Heart right ventricle (tissue), 16 donors: ENCODE measurements around the gene ZSCAN10. TPM values are rescaled to one million over a fixed set of nuclear protein-coding genes. Genes with fewer than 3 reads are reported as not detected.

Experiments
- ATAC-seq, 8 donors: fragments of 200-7000 bp; cut with Tn5 transposase; one replicate each; pipeline ENCODE4 v1.9.1; 2020; ENCODE audit warnings: mild to moderate bottlenecking in 8 of 8, moderate library complexity in 8 of 8, moderate number of reproducible peaks in 1 of 8
- DNase-seq, 2 donors: peaks; one replicate each; pipeline ENCODE4 v3.0.0-alpha.2; 2020
- H3K27ac ChIP-seq, 10 donors: fragments of 200-600 bp; sonication (generic) in 2 of 10; one replicate each; pipeline versions ENCODE4 v1.5.0 to v1.8.0; 2020 to 2022; ENCODE audit warnings: mild to moderate bottlenecking in 3 of 10
- H3K27me3 ChIP-seq, 7 donors: fragments of 200-600 bp; one replicate each; pipeline ENCODE4 v1.8.0; 2021 to 2022; ENCODE audit warnings: mild to moderate bottlenecking in 2 of 7
- H3K36me3 ChIP-seq, 9 donors: fragments of 200-600 bp; sonication (generic) in 1 of 9; one replicate each; pipeline versions ENCODE4 v1.5.0 to v1.8.0; 2020 to 2022; ENCODE audit warnings: mild to moderate bottlenecking in 2 of 9
- H3K4me1 ChIP-seq, 9 donors: fragments of 200-600 bp; sonication (generic) in 1 of 9; one replicate each; pipeline versions ENCODE4 v1.5.0 to v1.8.0; 2020 to 2022; ENCODE audit warnings: mild to moderate bottlenecking in 4 of 9
- H3K4me3 ChIP-seq, 10 donors: fragments of 200-600 bp; sonication (generic) in 2 of 10; one replicate each; pipeline versions ENCODE4 v1.5.0 to v1.8.0; 2020 to 2022; ENCODE audit warnings: mild to moderate bottlenecking in 7 of 10, moderate library complexity in 2 of 10
- H3K9me3 ChIP-seq, 11 donors: fragments of 200-600 bp in 10 of 11; sonication (generic) in 2 of 11; one replicate each; pipeline versions ENCODE4 v1.5.0 to v1.8.0; 2013 to 2022; ENCODE audit warnings: mild to moderate bottlenecking in 2 of 11, control low read depth in 1 of 11, moderate library complexity in 1 of 11
- WGBS, 2 donors: extraction: QIAGEN DNeasy Blood & Tissue Kit; methylation state at CpG; one replicate each; pipeline ENCODE4 v1.1.7; 2013; ENCODE audit warnings: inconsistent platforms in 1 of 2; 5-methylcytosine and 5-hydroxymethylcytosine counted together
- intact Hi-C, 10 donors: fragments of 100-400 bp; cut with DNase I; formaldehyde crosslinking; loops; one replicate each; pipeline versions ENCODE4 v1.11.1 to v1.14.2; 2022
- polyA plus RNA-seq, 2 donors: library from polyadenylated mRNA; stranded (reverse); fragments of 200-250 nt; gene quantifications; one replicate each; pipeline ENCODE4 v1.2.3, GENCODE V29; 2013
- total RNA-seq, 10 donors: library from RNA; stranded (reverse); fragmentation: NEBNext Ultra II Directional in 3 of 10; extraction: Animal tissue kit (Norgen Biotek cat#: 25700) in 3 of 10; gene quantifications; one replicate each; pipeline versions ENCODE4 v1.2.1 to v1.2.4, GENCODE V29; 2021 to 2023
- TF ChIP-seq, protein P1 (sequence below), 9 donors: fragments of 200-600 bp; sonication (generic) in 2 of 9; IDR thresholded peaks; one replicate each; pipeline versions ENCODE4 v1.5.0 to v1.8.0; 2021 to 2022; ENCODE audit warnings: antibody characterized with exemption in 9 of 9, mild to moderate bottlenecking in 5 of 9, moderate library complexity in 1 of 9
- donor health status: Arrhythmogenic right ventricular cardiomyopathy.
- donor health status: ischemic (EF 13 %, LVEDD 7.1; RV severe dilation, severe dysfunction).
- donor health status: healthy with polysubstance abuse.
- donor health status: DM: no; HTN: yes; CAD: no.
- donor health status: DM: no; HTN: no; CAD: no.
- donor health status: ischemic (EF 25% LVEDD 6.9; RV normal size, moderate dysfunction).
- donor health status: ischemic (EF 25% LVEDD 5.7; RV mildly dilated, moderate dysfunction).
- donor health status: healthy.
- donor health status: DM: yes; HTN: yes; CAD: no.
- donor health status: Ischemic cardiomyopathy.
- donor health status: ischemic (EF 35%, LVEDD 5.7; RV mildly dilated, moderate dysfunction).
- donor health status: nonischemic (EF 11% LVEDD 7.7; RV severe dilation, severe dysfunction).
- donor health status: DM: yes; HTN: yes; CAD: no.
- donor health status: PGD.
- donor health status: ischemic (EF 29% LVEDD 5.4; RV normal size, mild dysfunction).
- donor health status: nonischemic (EF 23%, LVEDD 6.1; RV moderate dilation, normal function).

ZSCAN10 gene
- total and polyA plus RNA-seq, 12 donors = 0.01 to 0.07 TPM; not detected in 10

DNA sequence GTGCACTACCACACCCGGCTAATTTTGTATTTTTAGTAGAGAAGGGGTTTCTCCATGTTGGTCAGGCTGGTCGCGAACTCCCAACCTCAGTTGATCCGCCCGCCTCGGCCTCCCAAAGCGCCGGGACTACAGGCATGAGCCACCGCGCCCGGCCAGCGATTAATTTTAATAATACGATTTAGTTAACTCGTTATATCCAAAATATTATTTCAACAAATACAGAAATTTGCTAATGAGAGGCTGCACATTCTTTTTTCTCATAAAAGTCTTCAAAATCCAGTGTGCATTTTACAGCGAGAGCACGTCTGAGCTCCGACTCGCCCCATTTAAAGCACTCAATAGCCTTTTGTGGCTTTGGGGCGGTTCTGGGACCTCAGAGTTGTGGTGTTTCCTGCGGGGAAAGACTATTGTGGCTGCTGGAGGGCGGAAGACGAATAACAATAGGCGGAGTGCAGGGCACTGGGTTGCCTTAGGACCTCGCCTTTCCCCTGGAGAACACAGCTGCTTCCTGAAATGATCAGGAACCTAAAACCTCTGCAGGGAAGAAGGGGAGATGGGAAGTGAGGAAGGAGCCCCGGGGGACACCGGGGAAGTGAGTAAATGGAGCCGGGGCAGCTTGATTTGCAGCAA is 2.9 kb upstream of the ZSCAN10 start:
- DNase-seq = peak in 1 of 2 donors; percentile 77
- Histone ChIP-seq H3K9me3 (no peaks in the 10 kb centered on the region), H3K36me3 (no peaks in the 10 kb centered on the region), H3K27ac (peak overlapping the region; percentile 63 to 90 (median 84)), H3K4me3 (peak overlapping the region in 6 of 10 donors; percentile 1 to 32 (median 13)), H3K27me3 (peaks cover 0 to 4% (median 0%) of the 10 kb centered on the region in 7 donors), H3K4me1 (peaks cover 7 to 64% (median 47%) of the 10 kb centered on the region in 9 donors)
- ATAC-seq = peak in 7 of 8 donors; percentile 3 to 75 (median 61)
- TF ChIP-seq, protein P1, sequence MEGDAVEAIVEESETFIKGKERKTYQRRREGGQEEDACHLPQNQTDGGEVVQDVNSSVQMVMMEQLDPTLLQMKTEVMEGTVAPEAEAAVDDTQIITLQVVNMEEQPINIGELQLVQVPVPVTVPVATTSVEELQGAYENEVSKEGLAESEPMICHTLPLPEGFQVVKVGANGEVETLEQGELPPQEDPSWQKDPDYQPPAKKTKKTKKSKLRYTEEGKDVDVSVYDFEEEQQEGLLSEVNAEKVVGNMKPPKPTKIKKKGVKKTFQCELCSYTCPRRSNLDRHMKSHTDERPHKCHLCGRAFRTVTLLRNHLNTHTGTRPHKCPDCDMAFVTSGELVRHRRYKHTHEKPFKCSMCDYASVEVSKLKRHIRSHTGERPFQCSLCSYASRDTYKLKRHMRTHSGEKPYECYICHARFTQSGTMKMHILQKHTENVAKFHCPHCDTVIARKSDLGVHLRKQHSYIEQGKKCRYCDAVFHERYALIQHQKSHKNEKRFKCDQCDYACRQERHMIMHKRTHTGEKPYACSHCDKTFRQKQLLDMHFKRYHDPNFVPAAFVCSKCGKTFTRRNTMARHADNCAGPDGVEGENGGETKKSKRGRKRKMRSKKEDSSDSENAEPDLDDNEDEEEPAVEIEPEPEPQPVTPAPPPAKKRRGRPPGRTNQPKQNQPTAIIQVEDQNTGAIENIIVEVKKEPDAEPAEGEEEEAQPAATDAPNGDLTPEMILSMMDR (IDR thresholded peaks at IDR 0.05) = no peak
- WGBS, 2 donors = 39 to 44% methylated on average over 27 of the region's 27 CpGs
- intact Hi-C loops = loop anchor here in 2 of 10 donors (5.0 to 10.0 kb wide), 3 partner anchors 35 to 63 kb away; partner anchors contain the start of gene IL32 (in 1 of the 2)

DNA sequence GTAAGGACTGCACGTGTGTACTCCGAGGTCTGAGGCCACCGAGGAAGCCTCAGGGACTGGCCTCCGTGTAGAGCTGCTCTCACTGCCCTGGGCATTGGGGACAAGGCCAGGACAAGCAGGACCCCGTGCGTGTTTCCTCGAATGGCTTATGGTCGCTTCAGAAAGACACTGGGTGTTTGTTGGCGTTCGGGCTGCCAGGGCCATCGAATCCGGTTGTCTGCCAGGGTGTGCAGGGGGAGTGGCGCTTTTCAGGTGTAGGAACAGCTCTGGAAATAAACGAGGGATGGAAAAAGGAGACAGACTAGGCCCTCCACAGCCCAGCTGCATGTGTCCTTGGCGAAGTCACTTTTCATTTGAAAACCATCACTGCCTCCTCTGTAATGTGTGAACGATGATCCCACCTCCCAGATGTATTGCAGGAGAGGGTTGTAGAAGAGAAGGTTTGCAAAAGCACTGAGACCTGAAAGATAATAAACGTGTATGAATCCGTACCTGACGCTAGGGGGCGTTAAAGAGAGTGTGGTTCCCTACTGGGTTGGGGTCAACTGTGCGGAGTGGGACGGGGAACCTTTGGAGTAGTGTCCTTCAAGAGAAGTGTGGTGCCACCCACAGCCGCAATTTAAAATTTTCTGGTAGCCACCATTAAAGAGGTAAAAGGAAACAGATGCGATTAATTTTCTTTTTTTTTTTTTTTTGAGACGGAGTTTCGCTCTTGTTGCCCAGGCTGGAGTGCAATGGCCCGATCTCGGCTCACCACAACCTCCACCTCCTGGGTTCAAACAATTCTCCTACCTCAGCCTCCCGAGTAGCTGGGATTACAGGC is 2.1 kb upstream of the ZSCAN10 start:
- TF ChIP-seq, protein P1 (IDR thresholded peaks at IDR 0.05) = peak; percentile 25 to 61 (median 49)
- DNase-seq (no peak), ATAC-seq (no peak)
- H3K27ac ChIP-seq = peak overlapping the region; percentile 63 to 90 (median 84)
- peak overlapping the region in 5 of 10 donors; percentile 1 to 32 (median 14) for H3K4me3 ChIP-seq
- peaks cover 0 to 4% (median 0%) of the 10 kb centered on the region in 7 donors for H3K27me3 ChIP-seq
- 56 to 59% methylated on average over 29 of the region's 29 CpGs for WGBS, 2 donors
- H3K4me1 ChIP-seq = peaks cover 6 to 59% (median 43%) of the 10 kb centered on the region in 9 donors
- no peaks in the 10 kb centered on the region for H3K9me3 ChIP-seq
- intact Hi-C loops = loop anchor here in 2 of 10 donors (5.0 to 10.0 kb wide), 3 partner anchors 34 to 64 kb away; partner anchors contain the start of gene IL32 (in 1 of the 2)
- H3K36me3 ChIP-seq = no peaks in the 10 kb centered on the region

DNA sequence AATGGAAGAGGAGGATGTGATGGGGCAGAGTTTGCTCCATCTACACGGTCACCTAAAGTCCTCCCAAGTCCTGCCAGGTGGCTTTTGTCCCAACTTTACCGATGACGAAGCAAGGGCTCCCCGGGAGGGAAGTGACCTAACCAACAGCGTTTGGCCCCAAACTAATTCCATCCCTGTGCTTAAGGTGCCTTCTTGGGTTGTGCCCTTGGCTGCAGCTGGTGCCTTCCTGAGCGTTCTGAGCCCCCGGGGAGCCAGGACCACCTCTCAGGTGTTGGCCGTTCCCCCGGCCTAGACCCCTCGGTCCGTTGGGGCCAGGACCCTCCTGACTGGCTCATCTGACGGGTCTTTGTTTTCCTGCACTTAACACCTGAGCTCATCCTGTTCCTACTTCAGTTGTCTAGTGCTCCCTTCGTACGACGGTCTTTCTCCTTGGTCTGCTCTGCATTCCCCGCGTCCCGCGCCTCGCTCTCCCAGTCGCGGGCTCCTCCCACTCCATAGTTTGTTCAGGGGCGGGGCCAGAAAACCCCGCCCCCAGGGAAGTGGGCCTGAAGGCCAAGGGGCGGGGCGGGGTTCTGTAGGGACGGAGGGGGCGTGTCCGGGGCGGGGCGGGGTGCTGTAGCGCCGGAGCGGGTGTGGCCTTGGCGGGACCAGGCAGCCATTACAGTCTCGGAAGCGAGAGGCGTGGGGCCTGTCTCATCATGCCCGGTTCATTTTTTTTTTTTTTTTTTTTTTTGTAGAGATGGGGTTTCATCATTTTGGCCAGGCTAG is 822 bp upstream of the ZSCAN10 start:
- H3K4me3 ChIP-seq = peak overlapping the region in 6 of 10 donors; percentile 11 to 43 (median 35)
- H3K27ac ChIP-seq = peak overlapping the region in 9 of 10 donors; percentile 49 to 90 (median 82)
- TF ChIP-seq, protein P1 (IDR thresholded peaks at IDR 0.05) = no peak
- peak; percentile 93 to 94 for DNase-seq
- H3K4me1 ChIP-seq = peaks cover 6 to 55% (median 34%) of the 10 kb centered on the region in 9 donors
- peak; percentile 89 to 95 (median 94) for ATAC-seq
- intact Hi-C loops = loop anchor here in 5 of 10 donors (5.0 to 10.0 kb wide), 4 partner anchors 33 to 65 kb away; partner anchors contain the start of gene IL32 (in 1 of the 5)
- H3K9me3 ChIP-seq = no peaks in the 10 kb centered on the region
- WGBS, 2 donors = 3 to 4% methylated on average over 38 to 39 of the region's 39 CpGs
- peaks cover 0 to 4% (median 0%) of the 10 kb centered on the region in 7 donors for H3K27me3 ChIP-seq
- H3K36me3 ChIP-seq = no peaks in the 10 kb centered on the region
